GM23248 (cell line): ENCODE results near the gene CDH13.

Source experiments
- EZH2 ChIP-seq: fragments of 200-600 bp; sonication (generic); IDR thresholded peaks from 2 replicates; pipeline ENCODE4 v1.6.1; 2018; ENCODE audit warnings: antibody characterized with exemption, mild to moderate bottlenecking; ENCODE audit not compliant: insufficient read depth, poor library complexity, severe bottlenecking
- EZH2phosphoT487 ChIP-seq: fragments of 200-600 bp; sonication (generic); IDR thresholded peaks from 2 replicates; pipeline ENCODE4 v1.6.1; 2018; ENCODE audit warnings: antibody characterized with exemption, moderate library complexity, mild to moderate bottlenecking, low read depth; ENCODE audit not compliant: insufficient read depth

- no peak for TF ChIP-seq EZH2
- no peak for TF ChIP-seq EZH2phosphoT487
Measured at GRCh38 chr16:83802135-83802534, 1175.4 kb downstream of the CDH13 start.
